Mucosa of descending colon (tissue), 3 donors: ENCODE data around the gene NHEJ1. TPM values are rescaled to one million over a fixed set of nuclear protein-coding genes. Genes with fewer than 3 reads are reported as not detected.

Experiments used
- ATAC-seq: fragments of 200-7000 bp; cut with Tn5 transposase; one replicate; pipeline ENCODE4 v1.9.1; 2020; ENCODE audit warnings: mild to moderate bottlenecking, moderate library complexity
- DNase-seq, 3 donors: peaks; one replicate each; pipeline ENCODE4 v3.0.0-alpha.2; 2020
- H3K36me3 ChIP-seq: fragments of 200-600 bp; one replicate; pipeline ENCODE4 v1.8.0; 2021; ENCODE audit warnings: low read depth, mild to moderate bottlenecking
- H3K4me1 ChIP-seq: fragments of 200-600 bp; one replicate; pipeline ENCODE4 v1.8.0; 2021; ENCODE audit warnings: low read depth, mild to moderate bottlenecking
- H3K4me3 ChIP-seq: fragments of 200-600 bp; one replicate; pipeline ENCODE4 v1.8.0; 2021; ENCODE audit warnings: mild to moderate bottlenecking
- H3K9me3 ChIP-seq: fragments of 200-600 bp; one replicate; pipeline ENCODE4 v1.8.0; 2021; ENCODE audit warnings: mild to moderate bottlenecking
- CTCF ChIP-seq: fragments of 200-600 bp; IDR thresholded peaks from one replicate; pipeline ENCODE4 v1.8.0; 2022; ENCODE audit warnings: antibody characterized with exemption, mild to moderate bottlenecking
- intact Hi-C, 2 donors: fragments of 100-400 bp; cut with DNase I in 1 of 2; cut with micrococcal nuclease in 1 of 2; formaldehyde crosslinking; loops; one replicate each; pipeline versions ENCODE4 v1.11.0 to v1.11.1; 2022; cut with DNase I, micrococcal nuclease
- total RNA-seq, 3 donors: library from RNA; stranded (reverse); fragmentation: NEBNext Ultra II Directional in 2 of 3; extraction: Animal tissue kit (Norgen Biotek cat#: 25700) in 2 of 3; gene quantifications; one replicate each; pipeline versions ENCODE4 v1.2.1 to v1.2.4, GENCODE V29; 2021 to 2023
- donor health status: DM: no; HTN: no; CAD: no; lungs with moderate emphysema.
- donor health status: DM: no; HTN: no; CAD: no.
- donor health status: DM: no; HTN: yes; CAD: no.

The NHEJ1 gene
- total RNA-seq, 3 donors from 2014 or later: 31.9 to 63.6 (median 41.7) TPM

GRCh38 chr2:219079417-219079816 lies 81.2 kb downstream of the NHEJ1 start:
- Histone ChIP-seq H3K4me3 (no peak overlapping the region), H3K36me3 (no peaks in the 10 kb centered on the region), H3K9me3 (no peaks in the 10 kb centered on the region), H3K4me1 (peaks cover 29% of the 10 kb centered on the region)
- TF ChIP-seq CTCF: no peak
- ATAC-seq (peak; percentile 82), DNase-seq (peak in 1 of 3 donors; percentile 88)
- intact Hi-C loops: no loop called here

GRCh38 chr2:219078951-219079350 lies 81.7 kb downstream of the NHEJ1 start:
- no peak overlapping the region for H3K4me3 ChIP-seq
- no peaks in the 10 kb centered on the region for H3K36me3 ChIP-seq
- ATAC-seq: peak; percentile 30
- intact Hi-C loops: no loop called here
- no peak for TF ChIP-seq CTCF
- peaks cover 29% of the 10 kb centered on the region for H3K4me1 ChIP-seq
- H3K9me3 ChIP-seq: no peaks in the 10 kb centered on the region
- peak in 1 of 3 donors; percentile 39 for DNase-seq

- Histone ChIP-seq H3K4me1 (peaks cover 36% of the 10 kb centered on the region), H3K9me3 (no peaks in the 10 kb centered on the region), H3K4me3 (no peak overlapping the region), H3K36me3 (no peaks in the 10 kb centered on the region)
- no peak for TF ChIP-seq CTCF
- no peak for ATAC-seq
- intact Hi-C loops: no loop called here
- DNase-seq: no peak
Measured at GRCh38 chr2:219078126-219078525, 82.5 kb downstream of the NHEJ1 start.

GRCh38 chr2:219076253-219076652 lies 84.4 kb downstream of the NHEJ1 start:
- H3K9me3 ChIP-seq: no peaks in the 10 kb centered on the region
- H3K4me3 ChIP-seq: no peak overlapping the region
- H3K4me1 ChIP-seq: peaks cover 45% of the 10 kb centered on the region
- DNase-seq: no peak
- intact Hi-C loops: no loop called here
- TF ChIP-seq CTCF: no peak
- no peaks in the 10 kb centered on the region for H3K36me3 ChIP-seq
- no peak for ATAC-seq

GRCh38 chr2:219073413-219074129 lies 87.0 kb downstream of the NHEJ1 start:
- Histone ChIP-seq H3K36me3 (no peaks in the 10 kb centered on the region), H3K4me3 (no peak overlapping the region), H3K4me1 (peaks cover 39% of the 10 kb centered on the region), H3K9me3 (no peaks in the 10 kb centered on the region)
- intact Hi-C loops: loop anchor here in 1 of 2 donors (5.0 kb wide), 1 partner anchor 44 kb away; no protein-coding TSS in a partner anchor
- DNase-seq (peak in 1 of 3 donors; percentile 90), ATAC-seq (peak; percentile 78)
- TF ChIP-seq CTCF: peak; percentile 47
